ENCODE results near the gene MCM3AP. TPM values are rescaled to one million over a fixed set of nuclear protein-coding genes. Genes with fewer than 3 reads are reported as not detected.

Gene MCM3AP
- total RNA-seq, 1 experiment from 2014 or later: 57.8 TPM

- POLR2A ChIA-PET (ENCODE audit: unreplicated experiment): no interaction called here
Observed at GRCh38 chr21:46256501-46256994, 28.9 kb downstream of the MCM3AP start.

GRCh38 chr21:46255758-46256337, 29.6 kb downstream of the MCM3AP start:
- no TSS peak for BruUV-seq (replicated peaks)

More at GRCh38 chr21:46256501-46256994, 28.9 kb downstream of the MCM3AP start:
- H3K4me2 ChIP-seq: no peak overlapping the region
- H3K27ac ChIP-seq: no peak overlapping the region
- no peak for TF ChIP-seq EZH2 (IDR thresholded peaks at IDR 0.05; ENCODE audit: low read depth)
- no peak for TF ChIP-seq CTCF (conservative IDR thresholded peaks at IDR 0.05)
- no peak overlapping the region for H3K4me3 ChIP-seq
- H3K79me2 ChIP-seq (ENCODE audit: low read depth): no peaks in the 10 kb centered on the region
- H3K4me1 ChIP-seq (replicated peaks; ENCODE audit: insufficient read depth): no peaks in the 10 kb centered on the region
- H3K27me3 ChIP-seq (ENCODE audit: insufficient read depth, low read depth): no peaks in the 10 kb centered on the region
- no peak overlapping the region for H2AFZ ChIP-seq
- no peak for DNase-seq
- no peaks in the 10 kb centered on the region for H3K9me3 ChIP-seq (ENCODE audit: insufficient read depth, low read depth)
- no peaks in the 10 kb centered on the region for H3K9me2 ChIP-seq (ENCODE audit: insufficient read depth)
- H3F3A ChIP-seq (ENCODE audit: insufficient read depth, low read depth): no peaks in the 10 kb centered on the region
- BruUV-seq (replicated peaks): no TSS peak
- no peaks in the 10 kb centered on the region for H4K20me1 ChIP-seq (ENCODE audit: insufficient read depth)
- CTCF ChIA-PET: no interaction called here
- intact Hi-C loops (cut with micrococcal nuclease; ENCODE audit: unreplicated experiment): no loop called here
- no peaks in the 10 kb centered on the region; the same call in 1 of the 2 replicates for H3K36me3 ChIP-seq (ENCODE audit: low read depth)

GRCh38 chr21:46255166-46255565, 30.2 kb downstream of the MCM3AP start:
- BruUV-seq (replicated peaks): no TSS peak
- DNase-seq: no peak
- POLR2A ChIA-PET (ENCODE audit: unreplicated experiment): no interaction called here
- Histone ChIP-seq H3K27me3 (ENCODE audit: insufficient read depth, low read depth) (no peaks in the 10 kb centered on the region), H3K27ac (no peak overlapping the region), H3K79me2 (ENCODE audit: low read depth) (no peaks in the 10 kb centered on the region), H3K9me3 (ENCODE audit: insufficient read depth, low read depth) (no peaks in the 10 kb centered on the region), H3K4me2 (no peak overlapping the region), H3K9me2 (ENCODE audit: insufficient read depth) (no peaks in the 10 kb centered on the region), H3F3A (ENCODE audit: insufficient read depth, low read depth) (no peaks in the 10 kb centered on the region), H4K20me1 (ENCODE audit: insufficient read depth) (no peaks in the 10 kb centered on the region), H3K36me3 (ENCODE audit: low read depth) (no peaks in the 10 kb centered on the region; the same call in 1 of the 2 replicates), H3K4me1 (replicated peaks; ENCODE audit: insufficient read depth) (no peaks in the 10 kb centered on the region), H3K4me3 (no peak overlapping the region), H2AFZ (no peak overlapping the region)
- intact Hi-C loops (cut with micrococcal nuclease; ENCODE audit: unreplicated experiment): no loop called here
- CTCF ChIA-PET: no interaction called here
- no peak for TF ChIP-seq EZH2 (IDR thresholded peaks at IDR 0.05; ENCODE audit: low read depth)
- no peak for TF ChIP-seq CTCF (conservative IDR thresholded peaks at IDR 0.05)

More at GRCh38 chr21:46255758-46256337, 29.6 kb downstream of the MCM3AP start:
- TF ChIP-seq EZH2 (IDR thresholded peaks at IDR 0.05; ENCODE audit: low read depth): no peak
- TF ChIP-seq CTCF (conservative IDR thresholded peaks at IDR 0.05): no peak
- intact Hi-C loops (cut with micrococcal nuclease; ENCODE audit: unreplicated experiment): no loop called here
- H4K20me1 ChIP-seq (ENCODE audit: insufficient read depth): no peaks in the 10 kb centered on the region
- no peak overlapping the region for H2AFZ ChIP-seq
- H3K79me2 ChIP-seq (ENCODE audit: low read depth): no peaks in the 10 kb centered on the region
- POLR2A ChIA-PET (ENCODE audit: unreplicated experiment): no interaction called here
- H3K4me3 ChIP-seq: no peak overlapping the region
- no peaks in the 10 kb centered on the region for H3K9me3 ChIP-seq (ENCODE audit: insufficient read depth, low read depth)
- no peak overlapping the region for H3K4me2 ChIP-seq
- no peak overlapping the region for H3K27ac ChIP-seq
- H3F3A ChIP-seq (ENCODE audit: insufficient read depth, low read depth): no peaks in the 10 kb centered on the region
- CTCF ChIA-PET: no interaction called here
- H3K4me1 ChIP-seq (replicated peaks; ENCODE audit: insufficient read depth): no peaks in the 10 kb centered on the region
- H3K9me2 ChIP-seq (ENCODE audit: insufficient read depth): no peaks in the 10 kb centered on the region
- H3K36me3 ChIP-seq (ENCODE audit: low read depth): no peaks in the 10 kb centered on the region; the same call in 1 of the 2 replicates
- DNase-seq: no peak
- no peaks in the 10 kb centered on the region for H3K27me3 ChIP-seq (ENCODE audit: insufficient read depth, low read depth)
